ENCODE results near the gene SPRED3.
A peak's percentile ranks its signal among the peaks of the same experiment; 100 is the strongest.

SPRED3 gene

DNA sequence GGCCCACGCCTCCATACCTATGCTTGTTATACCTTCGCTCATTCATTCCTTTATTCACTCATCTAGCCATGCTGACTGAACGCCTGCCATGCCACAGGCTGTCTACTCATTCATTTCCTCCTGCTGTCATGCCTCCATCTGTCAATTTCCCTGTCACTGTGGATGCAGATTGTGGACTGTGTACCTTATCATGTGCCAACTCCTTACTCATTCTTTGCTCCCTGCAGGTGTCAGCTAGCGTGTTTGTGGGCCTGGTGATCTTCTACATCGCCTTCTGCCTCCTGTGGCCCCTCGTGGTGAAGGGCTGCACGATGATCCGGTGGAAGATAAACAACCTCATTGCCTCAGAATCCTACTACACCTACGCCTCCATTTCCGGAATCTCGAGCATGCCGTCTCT is 18.2 kb upstream of the SPRED3 start:
- FAIRE-seq (no peak), DNase-seq (ENCODE audit: extremely low spot score, insufficient read length, low read depth) (no peak)

DNA sequence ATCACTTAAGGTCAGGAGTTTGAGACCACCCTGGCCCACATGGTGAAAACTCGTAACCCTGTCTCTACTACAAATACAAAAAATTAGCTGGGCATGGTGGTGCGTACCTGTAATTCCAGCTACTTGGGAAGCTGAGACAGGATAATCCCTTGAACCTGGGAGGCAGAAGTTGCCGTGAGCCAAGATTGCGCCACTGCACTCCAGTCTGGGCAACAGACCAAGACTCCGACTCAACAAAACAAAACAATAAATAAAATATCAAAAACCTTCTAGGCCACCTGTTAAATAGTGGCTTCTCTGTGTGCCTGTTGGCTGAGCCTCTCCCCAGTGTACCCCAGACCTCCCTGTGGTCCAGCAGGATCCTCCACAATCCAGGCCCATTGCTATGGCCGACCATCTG is 17.4 kb upstream of the SPRED3 start:
- DNase-seq (ENCODE audit: extremely low spot score, insufficient read length, low read depth) (no peak), FAIRE-seq (no peak)

DNA sequence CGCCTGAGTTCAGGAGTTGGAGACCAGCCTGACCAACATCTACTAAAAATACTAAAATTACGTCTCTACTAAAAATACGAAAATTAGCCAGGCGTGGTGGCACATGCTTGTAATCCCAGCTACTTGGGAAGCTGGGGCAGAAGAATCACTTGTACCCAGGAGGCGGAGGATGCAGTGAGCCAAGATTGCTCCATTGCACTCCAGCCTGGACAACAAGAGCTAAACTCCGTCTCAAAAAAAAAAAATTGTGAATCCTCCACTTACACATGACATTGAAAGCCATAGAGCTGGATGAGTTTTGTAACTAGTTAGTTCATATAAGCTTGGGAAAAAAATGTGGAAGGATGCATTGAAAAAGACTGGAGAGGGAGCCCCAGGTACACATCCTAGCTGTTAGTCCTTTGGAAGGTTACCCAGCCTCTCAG is 14.6 kb upstream of the SPRED3 start:
- no peak for FAIRE-seq
- no peak for DNase-seq (ENCODE audit: extremely low spot score, insufficient read length, low read depth)

DNA sequence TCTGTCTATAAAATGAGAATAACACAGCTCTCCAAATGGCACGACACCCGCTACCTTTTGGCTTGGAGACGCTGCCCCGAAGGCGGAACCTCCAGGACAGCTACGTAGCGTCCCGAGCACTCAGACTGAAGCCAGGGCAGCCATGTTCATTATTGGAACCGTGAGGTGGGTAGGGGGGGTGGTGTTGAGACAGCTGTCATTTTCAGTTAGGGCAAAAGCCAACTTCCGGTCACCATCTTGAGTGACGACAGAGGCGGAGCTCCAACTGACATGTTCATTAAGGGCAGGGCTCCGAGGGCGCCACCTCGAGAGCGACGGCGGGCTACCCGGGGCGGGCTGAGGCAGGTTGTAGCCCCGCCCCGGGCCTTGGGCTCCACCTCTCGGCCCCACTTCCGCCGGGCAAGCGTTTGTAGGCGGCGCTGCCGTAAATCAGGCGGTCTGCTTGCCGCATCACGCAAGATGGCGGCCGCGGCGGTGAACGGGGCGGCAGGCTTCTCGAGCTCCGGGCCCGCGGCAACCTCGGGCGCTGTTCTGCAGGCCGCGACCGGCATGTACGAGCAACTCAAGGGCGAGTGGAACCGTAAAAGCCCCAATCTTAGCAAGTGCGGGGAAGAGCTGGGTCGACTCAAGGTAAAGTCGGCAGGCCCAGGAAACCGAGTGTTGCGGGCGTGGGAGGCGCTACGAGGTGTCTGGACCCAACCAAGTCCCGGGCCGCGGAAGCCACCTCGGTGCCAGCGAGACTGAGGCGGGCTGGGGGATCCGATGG is 14.0 kb upstream of the SPRED3 start, which contains the start of gene PSMD8:
Gene PSMD8, plus strand, starts transcription at position 240 of the 766 bp plus-strand sequence. Its CDS starts 31 bp downstream, at position 271.
- DNase-seq (ENCODE audit: extremely low spot score, insufficient read length, low read depth) (peak; percentile 97), FAIRE-seq (peak; percentile 99)

DNA sequence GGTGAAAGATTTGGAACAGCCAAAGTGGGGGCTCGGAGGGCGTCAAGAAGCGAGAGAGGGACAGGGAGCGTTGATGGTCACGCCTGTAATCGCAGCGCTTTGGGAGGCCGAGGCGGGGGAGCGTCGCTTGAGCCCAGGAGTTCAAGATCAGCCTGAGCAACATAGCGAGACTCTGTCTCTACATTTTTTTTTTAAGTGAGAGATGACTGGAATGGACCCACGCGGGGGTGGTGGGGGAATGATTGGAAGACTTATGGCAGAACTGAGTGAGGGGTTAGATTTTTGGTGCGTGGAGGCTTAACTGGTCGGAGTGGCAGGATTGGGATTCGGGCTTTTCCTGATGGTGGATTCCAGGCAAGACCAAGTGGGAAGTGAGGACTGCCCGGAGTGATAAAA is 13.4 kb upstream of the SPRED3 start:
- no peak for FAIRE-seq
- DNase-seq (ENCODE audit: extremely low spot score, insufficient read length, low read depth) = no peak

DNA sequence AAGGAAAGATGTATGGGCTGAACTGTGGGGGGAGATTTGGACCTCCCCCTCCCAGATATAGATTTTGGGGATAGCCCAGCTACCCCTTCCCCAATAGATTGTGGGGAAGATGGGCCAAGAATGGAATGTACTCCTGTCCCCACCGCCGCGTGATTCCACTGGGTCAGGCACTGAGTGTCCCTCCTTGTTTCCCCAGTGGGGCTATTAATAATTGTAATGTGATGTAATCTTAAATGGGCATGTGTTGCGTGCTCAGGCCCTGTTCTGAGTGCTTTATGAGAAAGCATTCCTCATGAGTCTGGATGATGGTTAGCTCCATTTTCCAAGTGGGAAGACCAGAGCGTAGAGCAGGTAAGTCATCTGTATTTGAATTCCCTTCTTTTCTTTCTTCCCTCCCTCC is 12.7 kb upstream of the SPRED3 start:
- no peak for FAIRE-seq
- no peak for DNase-seq (ENCODE audit: extremely low spot score, insufficient read length, low read depth)

DNA sequence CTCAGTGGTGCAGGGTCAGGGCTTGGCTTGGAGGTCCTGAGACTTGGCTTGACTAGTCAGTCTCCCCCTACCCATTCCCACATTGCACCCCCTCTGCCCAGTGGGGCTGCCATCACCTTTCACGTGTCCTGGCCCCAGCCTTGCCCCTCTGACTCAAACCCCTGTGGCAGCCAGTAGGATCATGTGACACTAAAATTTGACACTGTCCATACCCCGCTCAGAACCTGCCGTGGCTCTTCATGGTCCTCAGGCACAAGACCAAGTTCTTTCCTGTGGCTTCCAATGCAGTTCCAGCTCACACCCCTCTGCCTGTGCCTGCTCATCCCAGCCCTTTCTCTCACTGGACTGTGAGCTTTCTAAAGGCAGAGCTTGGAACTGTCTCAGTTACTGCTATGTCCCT is 11.9 kb upstream of the SPRED3 start:
- DNase-seq (ENCODE audit: extremely low spot score, insufficient read length, low read depth) (no peak), FAIRE-seq (no peak)

DNA sequence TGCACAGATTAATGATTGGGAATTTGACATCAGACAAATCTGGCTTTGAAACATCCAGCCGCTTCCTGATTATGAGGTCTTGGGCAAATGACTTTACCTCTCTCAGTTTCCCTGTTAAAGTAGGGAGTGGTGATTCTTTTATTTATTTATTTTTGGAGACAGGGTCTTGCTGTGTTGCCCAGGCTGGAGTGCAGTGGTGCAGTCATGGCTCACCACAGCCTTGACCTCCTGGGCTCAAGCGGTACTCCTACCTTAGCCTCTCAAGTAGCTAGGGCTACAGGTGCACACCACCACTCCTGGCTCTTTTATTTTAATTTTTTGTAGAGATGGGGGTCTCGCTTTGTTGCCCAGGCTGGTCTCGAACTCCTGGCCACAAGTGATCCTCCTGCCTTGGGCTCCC is 11.4 kb upstream of the SPRED3 start:
- FAIRE-seq = no peak
- DNase-seq (ENCODE audit: extremely low spot score, insufficient read length, low read depth) = no peak

DNA sequence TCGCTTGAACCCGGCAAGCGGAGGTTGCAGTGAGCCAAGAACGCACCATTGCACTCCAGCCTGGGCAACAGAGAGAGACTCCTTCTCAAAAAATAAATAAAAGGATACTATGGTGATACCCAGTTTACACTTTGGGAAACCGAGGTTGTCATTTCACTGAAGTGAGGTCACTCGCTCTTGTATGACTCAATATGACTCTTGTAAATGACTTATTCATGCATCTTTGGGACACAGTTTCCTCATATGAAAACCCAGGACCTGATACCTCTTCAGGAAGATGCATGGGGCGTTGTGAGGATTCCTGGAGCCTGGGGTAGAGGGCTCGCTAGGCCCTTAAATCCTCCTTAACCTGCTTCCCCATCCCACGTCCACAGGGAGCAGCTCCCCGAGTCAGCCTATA is 9.6 kb upstream of the SPRED3 start:
- FAIRE-seq (no peak), DNase-seq (ENCODE audit: extremely low spot score, insufficient read length, low read depth) (no peak)

DNA sequence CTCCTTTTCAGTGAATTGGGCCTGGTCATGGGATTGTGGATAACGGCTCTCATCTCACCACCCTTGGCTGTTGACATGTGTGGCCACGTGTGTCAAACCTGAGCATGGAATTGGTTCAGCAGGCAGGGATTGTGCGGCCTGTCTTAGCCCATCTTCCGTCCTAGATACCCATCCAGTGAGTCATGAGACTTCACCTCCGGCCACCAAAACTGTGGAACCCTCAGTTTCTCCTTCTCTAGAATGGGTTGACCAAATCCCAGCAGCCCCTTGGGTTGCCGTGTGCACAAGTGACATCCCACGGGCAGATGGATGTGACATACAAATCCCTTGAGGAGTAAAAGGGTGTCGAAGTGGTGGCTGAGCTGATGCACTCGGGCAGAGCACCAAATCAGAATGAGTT is 7.4 kb upstream of the SPRED3 start:
- no peak for FAIRE-seq
- DNase-seq (ENCODE audit: extremely low spot score, insufficient read length, low read depth) = no peak

DNA sequence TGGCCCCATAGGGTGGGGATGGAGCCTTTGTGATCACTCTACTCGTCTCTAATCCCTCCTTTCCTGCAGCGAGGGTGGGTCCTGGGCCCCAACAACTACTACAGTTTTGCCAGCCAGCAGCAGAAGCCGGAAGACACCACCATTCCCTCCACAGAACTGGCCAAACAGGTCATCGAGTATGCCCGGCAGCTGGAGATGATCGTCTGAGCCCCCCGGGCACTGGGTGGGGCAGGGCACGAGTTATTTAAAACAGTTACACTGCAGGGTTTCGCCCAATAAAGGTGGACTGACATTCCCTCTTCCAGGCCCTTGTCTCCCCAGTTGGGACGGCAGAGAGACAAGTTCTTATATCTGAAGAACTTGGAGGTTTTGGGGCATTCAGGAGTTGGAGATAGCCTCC is 5.3 kb upstream of the SPRED3 start:
- no peak for DNase-seq (ENCODE audit: extremely low spot score, insufficient read length, low read depth)
- no peak for FAIRE-seq

DNA sequence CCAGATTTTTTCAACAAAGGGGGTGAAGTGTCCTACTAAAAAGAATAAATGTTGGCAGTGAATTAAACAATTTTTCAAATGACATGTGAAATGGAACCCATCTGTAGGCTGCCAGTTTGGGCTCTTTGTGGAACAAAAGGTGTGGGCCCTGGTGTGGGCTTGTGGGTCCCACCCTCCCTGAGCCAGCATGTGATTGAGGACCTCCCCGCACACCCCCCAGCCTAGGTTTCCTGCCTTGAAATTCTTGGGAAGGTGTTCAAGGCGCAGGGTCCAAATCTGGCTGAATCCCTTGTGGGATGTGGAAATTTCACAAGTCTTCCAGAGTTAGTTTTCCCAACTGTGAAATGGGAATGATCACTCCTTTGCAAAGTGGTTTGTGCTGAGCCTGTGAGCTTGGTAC is 4.8 kb upstream of the SPRED3 start:
- FAIRE-seq (no peak), DNase-seq (ENCODE audit: extremely low spot score, insufficient read length, low read depth) (no peak)

DNA sequence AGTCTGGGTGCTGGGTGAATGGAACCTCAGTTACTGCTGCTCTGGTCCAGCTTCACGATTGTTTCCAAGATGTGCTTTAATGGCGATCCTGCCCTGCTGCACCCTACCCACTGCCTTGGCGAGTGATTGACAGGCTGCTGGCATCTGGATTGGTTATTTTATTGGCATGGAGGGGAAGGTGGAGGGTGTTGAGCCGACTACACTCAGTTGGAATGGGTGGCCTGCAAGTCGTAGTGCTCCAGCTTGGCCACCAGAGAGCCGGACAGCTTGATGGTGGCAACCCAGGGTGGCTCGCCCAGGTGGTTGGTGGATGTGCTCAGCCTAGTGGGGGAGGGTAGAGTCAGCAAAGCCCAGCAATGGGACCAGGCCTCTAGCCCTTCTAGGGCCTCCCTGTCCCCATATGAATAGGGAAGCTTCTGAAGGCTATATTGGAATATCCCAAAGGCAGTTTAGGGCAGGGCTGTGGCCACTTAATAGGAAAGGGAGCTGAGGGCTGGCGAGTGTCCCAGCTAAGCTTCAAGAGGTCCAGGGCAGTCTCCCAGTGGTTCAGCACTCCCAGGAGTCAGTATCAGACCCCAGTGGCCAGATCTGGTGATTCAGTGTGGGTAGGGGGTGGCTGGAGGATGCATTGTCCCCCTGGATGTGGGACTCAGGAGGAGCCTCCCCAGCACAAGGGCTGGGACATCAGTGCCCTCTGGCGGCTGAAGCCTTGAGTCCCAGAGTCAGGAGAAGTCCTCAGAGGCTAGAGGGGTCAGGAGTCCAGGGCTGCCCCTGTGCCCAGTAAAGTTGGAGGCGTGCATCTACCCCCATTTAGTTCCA is 4.1 kb upstream of the SPRED3 start:
- FAIRE-seq = no peak
- DNase-seq (ENCODE audit: extremely low spot score, insufficient read length, low read depth) = no peak

DNA sequence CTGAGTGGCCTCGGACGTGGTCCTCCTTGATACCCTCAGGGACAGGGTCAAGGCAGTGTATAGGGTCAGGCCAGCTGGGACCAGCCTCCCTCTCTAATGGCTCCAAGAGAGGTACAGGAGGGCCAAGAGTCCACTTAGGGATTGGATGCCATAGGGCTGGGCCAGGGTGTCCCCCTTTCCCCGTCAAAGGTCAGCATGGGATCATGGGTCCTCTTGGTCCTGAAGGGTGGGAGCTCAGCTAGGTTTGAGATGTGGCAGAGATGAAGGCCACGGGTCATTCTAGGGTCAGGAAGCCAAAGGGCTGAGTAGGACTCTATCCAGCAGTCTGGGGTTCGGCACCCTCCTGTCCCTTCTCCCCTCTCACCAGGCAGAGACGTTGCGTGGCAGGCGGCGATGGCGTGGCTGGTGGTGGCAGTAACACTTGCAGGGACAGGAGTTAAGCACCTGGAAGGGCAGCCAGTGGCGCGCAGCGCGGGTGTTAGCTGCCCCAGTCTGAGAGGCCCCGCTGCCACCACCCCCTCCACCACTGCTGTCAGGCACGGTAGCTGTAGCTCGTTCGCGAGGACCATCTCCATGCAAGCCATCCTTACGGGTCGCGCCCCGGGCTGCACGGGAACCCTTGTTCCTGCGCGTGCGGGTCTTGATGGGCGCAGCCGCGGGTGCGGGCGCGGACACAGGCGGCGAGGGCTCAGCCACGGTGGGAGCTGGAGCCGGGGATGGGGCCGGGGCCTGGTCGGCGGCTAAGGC is 3.3 kb upstream of the SPRED3 start:
- FAIRE-seq (no peak), DNase-seq (ENCODE audit: extremely low spot score, insufficient read length, low read depth) (no peak)

DNA sequence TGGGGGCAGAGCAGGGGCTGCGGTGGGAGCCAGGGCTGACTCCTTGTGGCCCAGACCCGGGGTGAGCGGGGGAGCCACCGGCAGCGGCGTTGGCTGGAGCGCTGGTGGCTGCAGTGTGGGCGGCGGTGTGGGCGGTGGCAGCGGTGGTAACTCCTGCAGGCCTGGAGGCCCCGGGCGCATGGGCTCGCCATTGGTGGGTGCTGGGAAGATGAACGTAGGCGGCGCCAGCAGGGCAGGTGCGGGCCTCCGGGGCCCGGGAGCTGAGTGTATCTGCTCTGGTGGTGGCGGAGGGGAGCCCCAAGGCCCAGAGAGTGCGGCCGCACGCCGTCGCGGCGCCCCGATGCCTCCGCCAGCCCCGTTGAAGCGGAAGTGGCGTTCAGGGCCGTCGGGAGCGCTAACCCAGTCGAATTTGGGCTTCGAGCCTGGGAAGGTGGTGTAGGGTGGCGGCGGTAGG is 2.7 kb upstream of the SPRED3 start:
- FAIRE-seq = no peak
- no peak for DNase-seq (ENCODE audit: extremely low spot score, insufficient read length, low read depth)

DNA sequence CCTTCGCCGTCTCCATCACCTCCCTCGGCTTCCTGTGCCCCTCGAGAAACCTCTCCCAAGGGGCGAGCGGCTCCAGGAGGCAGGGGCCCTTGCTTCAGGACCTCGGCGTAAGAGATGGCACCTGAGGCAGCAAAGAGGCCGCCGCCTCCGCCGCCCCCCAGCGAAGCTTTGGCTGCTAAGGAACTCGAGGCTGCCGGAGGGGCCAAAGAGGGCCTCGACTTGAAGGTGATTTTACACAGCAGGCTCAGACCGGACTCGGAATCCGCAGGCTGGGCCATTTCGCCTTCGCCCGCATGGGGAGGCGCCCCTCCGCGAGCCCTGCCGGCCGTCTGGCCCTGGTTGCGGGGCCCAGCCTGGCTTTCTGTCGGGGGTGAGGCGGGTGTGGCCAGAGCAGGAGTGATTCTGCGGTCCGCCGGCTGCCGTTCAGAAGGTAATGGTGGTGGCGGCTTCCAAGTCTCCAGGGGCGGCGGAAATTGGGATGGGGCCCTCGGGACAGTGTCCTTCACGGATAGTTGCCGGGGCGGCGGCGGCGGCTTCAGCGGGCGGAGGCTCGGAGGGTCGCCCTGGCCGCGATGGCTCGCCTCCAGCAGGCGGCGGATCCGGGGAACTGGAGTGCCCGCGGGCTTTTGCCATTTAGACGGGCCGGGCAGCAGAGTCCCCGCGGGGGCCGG is 2.1 kb upstream of the SPRED3 start:
- FAIRE-seq = no peak
- no peak for DNase-seq (ENCODE audit: extremely low spot score, insufficient read length, low read depth)

DNA sequence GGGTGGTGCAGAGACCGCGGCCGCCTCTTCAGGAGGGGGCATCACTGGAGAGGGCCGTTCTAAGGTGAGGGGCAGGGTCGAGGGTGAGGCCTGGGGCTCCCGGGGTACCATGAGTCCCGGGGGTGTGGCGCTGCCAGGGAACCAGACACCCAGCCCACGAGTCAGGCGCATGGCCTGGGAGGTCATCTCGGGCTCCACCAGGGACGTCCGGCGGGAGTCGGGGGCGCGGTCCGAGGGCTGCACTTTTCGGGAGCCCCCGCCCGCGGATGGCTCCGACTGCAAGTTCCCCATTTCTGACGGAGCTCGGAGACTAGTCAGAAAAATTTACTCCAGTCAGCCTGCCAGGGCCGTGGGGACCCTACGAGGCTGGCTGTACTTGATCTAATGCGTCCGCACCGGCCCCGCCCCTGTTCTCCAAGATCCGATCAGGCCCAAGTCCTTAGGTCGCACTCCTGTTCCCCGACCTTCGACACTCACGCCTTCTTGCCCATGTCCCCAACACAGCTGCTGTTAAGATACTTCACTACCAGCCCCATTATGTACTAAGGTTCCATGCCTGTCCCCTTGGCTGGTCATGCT is 1.4 kb upstream of the SPRED3 start:
- DNase-seq (ENCODE audit: extremely low spot score, insufficient read length, low read depth) = no peak
- peak; percentile 53 for FAIRE-seq

DNA sequence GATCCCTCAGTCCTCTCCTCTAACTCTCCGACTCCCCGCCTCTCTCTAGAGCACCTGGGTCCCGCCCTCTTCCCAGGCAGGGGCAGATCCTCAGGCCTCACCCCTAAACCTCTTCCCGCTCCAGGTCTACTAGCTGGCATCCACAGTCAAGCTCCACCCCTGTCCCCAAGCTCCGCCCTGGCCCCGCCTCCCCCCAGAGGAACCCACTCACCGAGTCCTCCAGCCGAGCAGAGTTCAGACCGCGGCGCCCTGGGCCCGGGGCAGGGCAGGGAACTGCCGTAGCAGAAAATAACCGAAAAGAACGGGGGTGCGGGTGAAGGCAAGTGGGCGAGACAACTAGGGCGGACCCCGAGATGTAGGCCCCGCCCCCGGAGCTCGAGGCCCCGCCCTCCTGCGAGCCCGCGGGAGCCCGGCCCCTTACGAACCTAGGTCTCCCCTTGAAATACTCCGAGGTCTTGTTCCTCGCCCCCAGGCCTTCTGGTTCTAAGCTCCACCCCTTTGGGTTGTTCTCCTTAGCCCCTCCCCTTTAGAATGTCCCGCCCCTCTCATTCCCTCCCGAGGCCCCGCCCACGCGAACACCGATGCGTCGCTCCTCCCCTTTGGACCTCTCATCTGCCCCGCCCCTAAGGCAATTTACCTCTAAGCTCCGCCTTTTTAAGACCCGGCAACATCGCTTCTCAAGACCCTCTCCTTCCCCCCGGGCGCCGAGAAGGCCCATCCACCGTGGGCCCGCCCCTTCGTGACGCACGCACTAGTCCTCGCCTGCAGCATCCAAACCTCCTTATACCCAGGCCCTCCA is 748 bp upstream of the SPRED3 start, which contains the start of gene GGN:
Gene GGN, minus strand, starts transcription at position 485 of the 799 bp plus-strand sequence. CDS start 773 bp downstream, outside the sequence.
- DNase-seq (ENCODE audit: extremely low spot score, insufficient read length, low read depth) (peak; percentile 74), FAIRE-seq (peak; percentile 76)

Data from GM18507 (cell line).